HEK293 (cell line): Measurements from ENCODE around the gene PPIP5K2.

Experiments
- CTCF ChIA-PET: fragments of 350-600 bp; formaldehyde crosslinking; extraction: SDS; loops from one replicate; lab custom pipeline; 2021; ENCODE audit warnings: antibody characterized with exemption; lab: Yijun Ruan, JAX
- POLR2A ChIA-PET: fragments of 300-600 bp; formaldehyde crosslinking; extraction: SDS; loops from one replicate; lab custom pipeline; 2020; ENCODE audit warnings: antibody characterized with exemption, inconsistent platforms; lab: Yijun Ruan, JAX
- H3K27ac ChIP-seq: fragments of 200-500 bp; sonication (Bioruptor generic); 2 replicates; pipeline ENCODE4 v1.5.1; 2014; ENCODE audit warnings: low read depth, low read length, control low read depth, inconsistent platforms; ENCODE audit errors: extremely low read depth
- H3K36me3 ChIP-seq, 2 experiments: fragments of 200-500 bp in 1 of 2; sonication (Bioruptor generic) in 1 of 2; 1 replicate in 1 of 2; 2 replicates in 1 of 2; pipeline ENCODE4 v1.5.1; 2014 to 2017; ENCODE audit warnings: inconsistent platforms in 2 of 2, low read length in 2 of 2; ENCODE audit not compliant: control insufficient read depth in 2 of 2, insufficient read depth in 1 of 2
- H3K4me1 ChIP-seq: fragments of 200-500 bp; sonication (Bioruptor generic); 2 replicates; pipeline ENCODE4 v1.5.1; 2014; ENCODE audit warnings: mild to moderate bottlenecking, low read length, inconsistent platforms; ENCODE audit not compliant: control insufficient read depth, insufficient read depth
- H3K4me3 ChIP-seq: 2 replicates; pipeline ENCODE4 v1.5.1; 2011; ENCODE audit warnings: low read depth, mild to moderate bottlenecking, control low read depth, low read length, moderate library complexity
- H3K9me3 ChIP-seq: fragments of 200-500 bp; sonication (Bioruptor generic); 2 replicates; pipeline ENCODE4 v1.5.1; 2014; ENCODE audit warnings: low read depth, low read length, inconsistent platforms; ENCODE audit not compliant: control insufficient read depth, insufficient read depth
- CTCF ChIP-seq: fragments of 450-650 bp; formaldehyde crosslinking; IDR thresholded peaks from 2 replicates; pipeline ENCODE4 v1.5.1; 2016; ENCODE audit warnings: missing biosample characterization, missing genetic modification characterization
- GFI1B ChIP-seq: fragments of 450-650 bp; formaldehyde crosslinking; IDR thresholded peaks from 2 replicates; pipeline ENCODE4 v1.5.1; 2016; ENCODE audit warnings: missing biosample characterization, missing genetic modification characterization
- MZF1 ChIP-seq: fragments of 450-650 bp; formaldehyde crosslinking; IDR thresholded peaks from 2 replicates; pipeline ENCODE4 v1.5.1; 2017; ENCODE audit warnings: missing biosample characterization, missing genetic modification characterization, borderline replicate concordance
- OVOL3 ChIP-seq: fragments of 450-650 bp; formaldehyde crosslinking; IDR thresholded peaks from 2 replicates; pipeline ENCODE4 v1.5.1; 2016; ENCODE audit warnings: missing biosample characterization, missing genetic modification characterization
- PRDM1 ChIP-seq: fragments of 450-650 bp; formaldehyde crosslinking; IDR thresholded peaks from 2 replicates; pipeline ENCODE4; 2016; ENCODE audit warnings: missing biosample characterization, missing genetic modification characterization
- SALL2 ChIP-seq: fragments of 450-650 bp; formaldehyde crosslinking; IDR thresholded peaks from 2 replicates; pipeline ENCODE4 v1.5.0; 2017; ENCODE audit warnings: missing biosample characterization, mild to moderate bottlenecking, missing genetic modification characterization, borderline replicate concordance
- TSHZ1 ChIP-seq: fragments of 450-650 bp; formaldehyde crosslinking; IDR thresholded peaks from 2 replicates; pipeline ENCODE4 v1.5.1; 2016; ENCODE audit warnings: missing biosample characterization, missing genetic modification characterization, borderline replicate concordance
- ZBTB1 ChIP-seq: fragments of 450-650 bp; formaldehyde crosslinking; IDR thresholded peaks from 2 replicates; pipeline ENCODE4 v1.5.1; 2016; ENCODE audit warnings: missing biosample characterization, missing genetic modification characterization
- ZNF112 ChIP-seq: fragments of 450-650 bp; formaldehyde crosslinking; IDR thresholded peaks from 2 replicates; pipeline ENCODE4 v1.5.0; 2017; ENCODE audit warnings: missing biosample characterization, missing genetic modification characterization
- ZNF133 ChIP-seq: fragments of 450-650 bp; formaldehyde crosslinking; IDR thresholded peaks from 2 replicates; pipeline ENCODE4 v1.5.1; 2016; ENCODE audit warnings: missing biosample characterization, missing genetic modification characterization
- ZNF24 ChIP-seq: fragments of 450-650 bp; formaldehyde crosslinking; IDR thresholded peaks from 2 replicates; pipeline ENCODE4 v1.5.1; 2016; ENCODE audit warnings: missing biosample characterization, missing genetic modification characterization
- ZNF391 ChIP-seq: fragments of 450-650 bp; formaldehyde crosslinking; IDR thresholded peaks from 2 replicates; pipeline ENCODE4 v1.5.1; 2016; ENCODE audit warnings: low read depth, missing biosample characterization, missing genetic modification characterization, borderline replicate concordance
- ZNF426 ChIP-seq: fragments of 450-650 bp; formaldehyde crosslinking; IDR thresholded peaks from 2 replicates; pipeline ENCODE4 v1.5.1; 2017; ENCODE audit warnings: missing biosample characterization, missing genetic modification characterization, mild to moderate bottlenecking, inconsistent platforms, moderate library complexity
- ZNF449 ChIP-seq: fragments of 450-650 bp; formaldehyde crosslinking; IDR thresholded peaks from 2 replicates; pipeline ENCODE4 v1.5.1; 2017; ENCODE audit warnings: missing biosample characterization, mild to moderate bottlenecking, missing genetic modification characterization, moderate library complexity
- ZNF510 ChIP-seq: fragments of 450-650 bp; formaldehyde crosslinking; IDR thresholded peaks from 2 replicates; pipeline ENCODE4 v1.5.1; 2018; ENCODE audit warnings: mild to moderate bottlenecking, missing genetic modification characterization, missing biosample characterization; ENCODE audit not compliant: insufficient replicate concordance
- ZNF561 ChIP-seq: fragments of 450-650 bp; IDR thresholded peaks from 2 replicates; pipeline ENCODE4 v1.5.1; 2018; ENCODE audit warnings: missing biosample characterization, missing genetic modification characterization, borderline replicate concordance
- ZNF571 ChIP-seq: fragments of 450-650 bp; formaldehyde crosslinking; IDR thresholded peaks from 2 replicates; pipeline ENCODE4 v1.5.0; 2017; ENCODE audit warnings: missing biosample characterization, missing genetic modification characterization
- ZSCAN23 ChIP-seq: fragments of 450-650 bp; formaldehyde crosslinking; IDR thresholded peaks from 2 replicates; pipeline ENCODE4 v1.5.1; 2016; ENCODE audit warnings: missing biosample characterization, missing genetic modification characterization

Gene PPIP5K2

GRCh38 chr5:103128202-103128601, 8.1 kb downstream of the PPIP5K2 start (continued):
- no peak for TF ChIP-seq TSHZ1 (tag by site-specific recombination)

GRCh38 chr5:103132684-103133083, 12.6 kb downstream of the PPIP5K2 start:
- Histone ChIP-seq H3K36me3 (peaks cover 0 to 3% of the 10 kb centered on the region in 2 experiments; a peak in 2 of 3 replicates), H3K9me3 (no peaks in the 10 kb centered on the region), H3K4me3 (no peak overlapping the region), H3K27ac (no peak overlapping the region), H3K4me1 (no peaks in the 10 kb centered on the region)
- ChIA-PET POLR2A (no interaction called here), CTCF (no interaction called here)
- TF ChIP-seq ZBTB1 (tag by site-specific recombination) (no peak), ZNF571 (no peak), TSHZ1 (tag by site-specific recombination) (no peak), SALL2 (no peak), OVOL3 (tag by site-specific recombination) (no peak), ZNF391 (tag by site-specific recombination) (no peak), ZSCAN23 (tag by site-specific recombination) (no peak), GFI1B (no peak), ZNF133 (no peak), MZF1 (tag by site-specific recombination) (no peak), PRDM1 (no peak), ZNF449 (no peak), ZNF24 (no peak), CTCF (tag by site-specific recombination) (no peak), ZNF561 (tag by site-specific recombination) (no peak), ZNF510 (tag by site-specific recombination) (no peak), ZNF112 (tag by site-specific recombination) (no peak), ZNF426 (tag by site-specific recombination) (no peak)
